Spinal cord (tissue), 10 donors: ENCODE results near the gene SMAD5. TPM values are rescaled to one million over a fixed set of nuclear protein-coding genes. Genes with fewer than 3 reads are reported as not detected.
A peak's percentile ranks its signal among the peaks of the same experiment; 100 is the strongest.

Source experiments
- DNase-seq, 6 donors: peaks; one replicate each; pipeline versions ENCODE4 v3.0.0 to v3.0.0-alpha.2; 2013 to 2015; ENCODE audit warnings: low spot score in 6 of 6, low read depth in 4 of 6
- H3K27ac ChIP-seq: one replicate; pipeline ENCODE4 v1.5.1; 2013; ENCODE audit warnings: low read depth, low read length, control low read depth
- H3K27me3 ChIP-seq: one replicate; pipeline ENCODE4 v1.6.1; 2013; ENCODE audit warnings: low read length; ENCODE audit not compliant: control insufficient read depth, insufficient read depth
- H3K36me3 ChIP-seq: one replicate; pipeline ENCODE4 v1.6.1; 2013; ENCODE audit warnings: low read length; ENCODE audit not compliant: control insufficient read depth, insufficient read depth
- H3K4me1 ChIP-seq: one replicate; pipeline ENCODE4 v1.6.1; 2013; ENCODE audit warnings: low read length; ENCODE audit not compliant: control insufficient read depth, insufficient read depth
- H3K4me3 ChIP-seq: one replicate; pipeline ENCODE4 v1.5.1; 2013; ENCODE audit warnings: low read depth, low read length, control low read depth
- H3K9me3 ChIP-seq: one replicate; pipeline ENCODE4 v1.6.1; 2013; ENCODE audit warnings: low read length; ENCODE audit not compliant: control insufficient read depth, insufficient read depth
- WGBS: methylation state at CpG from one replicate; pipeline ENCODE4 v1.1.5; 2013; ENCODE audit warnings: missing lambda C conversion rate; ENCODE audit not compliant: insufficient coverage; 5-methylcytosine and 5-hydroxymethylcytosine counted together
- long read RNA-seq, 4 donors: transcript quantifications; one replicate each; lab custom pipeline, GENCODE V29; 2026
- polyA plus RNA-seq, 2 donors: library from polyadenylated mRNA; unstranded; fragments of 120-200 nt; gene quantifications; one replicate each; pipeline ENCODE4 v1.2.1, GENCODE V29; 2013; ENCODE audit not compliant: insufficient read length in 2 of 2
- total RNA-seq, 2 donors: library from RNA; depleted of rRNA in 1 of 2; stranded (reverse); fragments of 120-200 nt in 1 of 2; fragments of >200 nt in 1 of 2; gene quantifications; one replicate each; pipeline versions ENCODE4 v1.2.3 to v1.2.4, GENCODE V29; 2013 to 2014
- donor health status: healthy.

Gene SMAD5
- total RNA-seq (10 to 100 TPM; 74.6 to 89.0 TPM), polyA plus RNA-seq (10 to 100 TPM; 30.5 to 45.4 TPM)
- long read RNA-seq, donor 1, full-length matches to known transcripts = 9 of 15 reads
- long read RNA-seq, donor 1, partial matches to known transcripts = 6 of 15 reads
- long read RNA-seq, donor 1, other reads (novel, unspliced or antisense) = 0 of 15 reads
- long read RNA-seq, donor 2, partial matches to known transcripts = 0 of 1 reads
- long read RNA-seq, donor 2, other reads (novel, unspliced or antisense) = 0 of 1 reads
- long read RNA-seq, donor 3, full-length matches to known transcripts = 6 of 12 reads
- long read RNA-seq, donor 3, partial matches to known transcripts = 6 of 12 reads
- long read RNA-seq, donor 3, other reads (novel, unspliced or antisense) = 0 of 12 reads
- long read RNA-seq, donor 4, full-length matches to known transcripts = 9 of 27 reads
- long read RNA-seq, donor 4, partial matches to known transcripts = 13 of 27 reads
- long read RNA-seq, donor 4, other reads (novel, unspliced or antisense) = 5 of 27 reads

DNA sequence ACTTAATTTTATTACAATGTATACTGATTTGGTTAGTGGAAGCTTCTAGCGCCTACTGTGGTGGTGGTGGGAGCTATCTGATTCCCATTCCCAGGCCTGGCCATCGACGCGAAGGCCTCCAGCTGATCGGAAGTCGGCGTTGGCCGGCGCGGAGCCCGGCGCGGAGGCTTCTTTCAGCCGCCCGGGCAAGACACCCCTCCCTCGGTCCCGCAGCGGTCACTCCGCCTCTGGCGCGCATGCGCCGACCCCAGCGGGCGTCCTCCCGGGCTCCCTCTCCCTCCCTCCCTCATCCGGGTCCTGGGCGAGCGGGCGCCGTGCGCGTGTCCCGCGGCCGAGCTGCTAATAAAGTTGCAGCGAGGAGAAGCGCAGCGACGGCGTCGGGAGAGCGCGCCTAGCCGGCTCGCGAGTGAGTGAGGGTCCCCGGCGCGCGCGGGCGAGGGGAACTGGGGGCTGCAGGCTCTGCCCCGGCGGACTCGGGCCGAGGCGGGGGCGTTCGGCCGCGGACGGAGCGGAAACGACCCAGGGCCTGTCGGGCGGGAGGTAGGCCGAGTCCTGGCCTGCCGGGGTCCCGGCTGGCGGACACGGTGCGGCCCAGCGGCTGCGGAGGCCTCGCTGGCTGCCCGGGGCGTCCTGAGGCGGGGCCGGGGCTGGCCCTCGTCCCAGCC lies at the start of gene SMAD5:
SMAD5 (plus strand) TSS at position 289 of the 665 bp plus-strand sequence. CDS start 20,916 bp downstream, outside the sequence.
- Histone ChIP-seq H3K27ac (peak within 1 kb of the TSS; percentile 88), H3K9me3 (no peaks in the 10 kb centered on the region), H3K4me1 (peaks cover 7% of the 10 kb centered on the region), H3K36me3 (no peaks in the 10 kb centered on the region), H3K4me3 (peak within 1 kb of the TSS; percentile 70), H3K27me3 (no peaks in the 10 kb centered on the region)
- WGBS = under 1% methylated on average over 80 of the region's 81 CpGs
- peak; percentile 90 to 98 (median 95) for DNase-seq

DNA sequence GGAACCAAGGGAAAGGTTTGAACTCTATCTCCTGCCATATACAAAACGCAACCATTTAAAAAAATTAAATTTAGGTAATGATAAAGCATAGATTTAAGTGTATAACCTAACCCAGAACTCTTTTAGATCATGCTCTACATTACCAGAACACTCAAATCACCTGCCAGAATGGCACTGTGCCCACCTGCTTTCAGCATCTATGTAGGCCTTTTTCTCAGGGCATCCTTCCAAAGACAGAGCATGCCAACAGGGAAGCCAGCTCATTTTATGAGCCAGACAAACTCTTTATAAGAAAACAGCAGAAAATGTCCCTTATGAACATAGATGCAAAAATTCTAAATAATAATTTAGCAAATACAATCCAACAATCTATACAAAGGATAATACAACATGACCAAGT lies 47.9 kb upstream of the SMAD5 start:
- Histone ChIP-seq H3K27me3 (peaks cover 9% of the 10 kb centered on the region), H3K4me1 (peaks cover 15% of the 10 kb centered on the region), H3K36me3 (no peaks in the 10 kb centered on the region), H3K9me3 (no peaks in the 10 kb centered on the region), H3K4me3 (no peak overlapping the region), H3K27ac (no peak overlapping the region)
- WGBS = no CpG with 5 or more reads among the region's 1 CpG
- DNase-seq = peak in 4 of 6 donors; percentile 52 to 94 (median 72)

DNA sequence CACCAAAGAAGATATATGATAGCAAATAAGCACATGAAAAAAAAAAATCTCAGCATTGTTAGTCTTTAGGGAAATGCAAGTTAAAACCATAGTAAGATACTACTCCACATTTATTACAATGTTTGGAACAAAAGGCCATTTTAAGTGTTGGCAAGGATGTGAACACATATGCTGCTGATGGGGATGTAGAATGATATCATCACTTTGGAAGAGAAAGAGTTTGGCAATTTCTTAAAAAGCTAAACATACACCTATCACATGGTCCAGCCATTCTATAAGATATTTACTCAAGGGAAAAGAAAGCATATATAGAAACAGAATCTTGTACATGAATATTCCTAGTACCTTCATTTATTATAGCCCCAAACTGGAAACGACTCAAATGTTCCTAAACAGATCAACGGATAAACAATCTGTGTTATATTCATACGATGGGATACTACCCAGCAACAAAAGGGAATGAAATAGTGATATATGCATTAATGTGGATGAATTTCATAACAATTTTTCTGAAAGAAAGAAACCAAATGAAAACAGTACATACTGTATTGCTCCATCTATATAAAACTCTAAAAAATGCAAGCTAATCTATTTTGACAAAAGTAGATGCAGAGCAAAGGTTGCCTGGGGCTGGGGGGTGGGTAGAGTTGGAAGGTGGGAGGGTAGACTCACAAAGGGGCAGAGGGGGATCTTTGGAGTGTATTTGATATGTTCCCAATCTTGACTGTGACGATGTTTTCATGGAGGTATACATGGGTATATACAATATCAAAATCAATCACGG lies 45.7 kb upstream of the SMAD5 start:
- peaks cover 17% of the 10 kb centered on the region for H3K4me1 ChIP-seq
- H3K27me3 ChIP-seq = no peaks in the 10 kb centered on the region
- no CpG with 5 or more reads among the region's 5 CpGs for WGBS
- H3K27ac ChIP-seq = no peak overlapping the region
- H3K9me3 ChIP-seq = no peaks in the 10 kb centered on the region
- peak in 1 of 6 donors; percentile 69 for DNase-seq
- no peak overlapping the region for H3K4me3 ChIP-seq
- no peaks in the 10 kb centered on the region for H3K36me3 ChIP-seq

DNA sequence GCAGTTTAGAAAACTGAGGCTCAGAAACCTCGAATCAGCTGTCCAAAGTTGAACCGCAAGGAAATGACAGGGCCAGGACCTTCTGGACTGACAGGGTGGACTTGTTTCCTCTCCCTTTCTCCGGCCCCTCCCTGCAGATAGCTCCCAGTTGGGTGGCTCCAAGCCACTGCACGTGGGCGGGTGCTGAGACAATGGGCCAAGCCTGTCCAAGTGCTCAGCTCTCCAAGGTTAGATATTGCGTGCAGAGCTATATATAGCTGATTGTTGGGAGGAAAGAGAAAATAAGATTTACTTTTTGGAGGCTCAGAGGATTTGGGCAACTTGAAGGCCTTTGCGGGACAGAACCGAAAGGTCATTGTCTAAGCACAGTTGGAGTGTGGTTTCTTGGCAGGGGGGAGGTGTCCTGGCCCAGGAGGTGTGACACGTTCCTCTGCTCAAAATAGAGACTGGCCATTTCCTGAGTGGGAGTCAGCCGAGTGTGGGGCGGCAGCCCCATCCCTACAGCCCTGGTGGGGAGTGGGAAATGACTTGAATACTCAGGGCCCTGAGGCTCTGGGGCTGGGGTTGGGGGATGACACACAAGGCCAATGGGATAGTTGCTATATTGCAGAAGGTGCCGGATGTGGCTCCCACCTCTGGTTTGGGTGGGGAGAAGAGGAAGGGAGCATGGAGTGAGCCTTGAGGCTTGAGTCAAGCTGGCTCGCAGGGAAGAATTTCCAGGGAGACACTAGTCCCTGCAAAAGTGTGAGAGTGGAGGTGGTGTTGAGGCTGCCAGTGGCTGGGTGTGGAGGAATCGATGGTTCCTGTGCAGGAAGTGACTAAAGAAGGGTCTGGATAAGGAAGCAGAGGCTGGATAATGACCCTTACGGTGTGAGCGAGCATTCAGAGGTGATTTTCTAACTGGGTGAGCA lies 44.4 kb upstream of the SMAD5 start:
- DNase-seq = no peak
- 84% methylated on average over 11 of the region's 16 CpGs for WGBS
- Histone ChIP-seq H3K9me3 (no peaks in the 10 kb centered on the region), H3K4me3 (no peak overlapping the region), H3K27me3 (no peaks in the 10 kb centered on the region), H3K4me1 (peaks cover 14% of the 10 kb centered on the region), H3K36me3 (no peaks in the 10 kb centered on the region), H3K27ac (no peak overlapping the region)

DNA sequence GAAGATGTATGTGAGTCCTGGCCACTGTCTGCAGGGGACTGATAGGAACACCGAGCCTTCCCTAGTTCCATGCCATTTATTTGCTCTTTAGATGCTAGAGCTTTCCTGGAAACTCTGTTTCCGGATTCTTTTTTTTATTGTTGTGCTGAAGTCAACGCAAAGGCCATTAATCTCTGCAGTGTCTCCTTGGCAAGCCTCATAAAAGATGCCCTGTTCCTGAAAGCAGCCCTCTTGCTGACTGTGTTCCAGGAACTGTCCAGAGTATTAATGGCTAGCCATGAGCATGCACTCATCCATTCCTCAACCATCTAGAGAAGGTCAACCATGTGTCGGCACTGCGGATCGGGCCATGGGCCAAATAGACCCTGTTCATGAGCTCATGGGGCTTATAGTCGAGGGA lies 42.9 kb upstream of the SMAD5 start:
- Histone ChIP-seq H3K27me3 (no peaks in the 10 kb centered on the region), H3K4me3 (no peak overlapping the region), H3K27ac (no peak overlapping the region), H3K36me3 (no peaks in the 10 kb centered on the region), H3K9me3 (no peaks in the 10 kb centered on the region), H3K4me1 (peaks cover 14% of the 10 kb centered on the region)
- DNase-seq = peak in 3 of 6 donors; percentile 51 to 79 (median 66)
- 23% methylated on average over 4 of the region's 7 CpGs for WGBS

DNA sequence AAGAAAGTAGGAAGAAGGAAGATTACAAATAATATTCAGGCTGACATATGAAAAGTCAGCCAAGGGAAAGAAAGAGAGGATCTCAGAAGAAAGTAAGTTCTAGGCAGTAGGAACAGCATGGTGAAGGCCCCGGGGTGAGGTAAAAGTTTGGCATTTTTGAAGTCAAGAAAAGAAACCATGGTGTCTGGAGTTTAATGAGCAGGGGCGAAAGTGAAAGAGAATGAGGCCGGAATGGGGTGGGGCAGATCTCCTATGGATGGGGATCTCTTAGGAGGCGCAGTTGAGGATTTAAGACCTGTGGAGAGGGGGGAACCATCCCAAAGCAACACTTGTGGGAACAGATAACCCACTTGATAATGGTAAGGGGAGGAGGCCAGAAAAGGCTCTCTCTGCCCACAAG lies 42.3 kb upstream of the SMAD5 start:
- H3K27ac ChIP-seq = no peak overlapping the region
- H3K4me1 ChIP-seq = peaks cover 14% of the 10 kb centered on the region
- H3K9me3 ChIP-seq = no peaks in the 10 kb centered on the region
- no peaks in the 10 kb centered on the region for H3K27me3 ChIP-seq
- H3K36me3 ChIP-seq = no peaks in the 10 kb centered on the region
- no peak overlapping the region for H3K4me3 ChIP-seq
- DNase-seq = no peak
- WGBS = 96% methylated on average over 4 of the region's 4 CpGs

DNA sequence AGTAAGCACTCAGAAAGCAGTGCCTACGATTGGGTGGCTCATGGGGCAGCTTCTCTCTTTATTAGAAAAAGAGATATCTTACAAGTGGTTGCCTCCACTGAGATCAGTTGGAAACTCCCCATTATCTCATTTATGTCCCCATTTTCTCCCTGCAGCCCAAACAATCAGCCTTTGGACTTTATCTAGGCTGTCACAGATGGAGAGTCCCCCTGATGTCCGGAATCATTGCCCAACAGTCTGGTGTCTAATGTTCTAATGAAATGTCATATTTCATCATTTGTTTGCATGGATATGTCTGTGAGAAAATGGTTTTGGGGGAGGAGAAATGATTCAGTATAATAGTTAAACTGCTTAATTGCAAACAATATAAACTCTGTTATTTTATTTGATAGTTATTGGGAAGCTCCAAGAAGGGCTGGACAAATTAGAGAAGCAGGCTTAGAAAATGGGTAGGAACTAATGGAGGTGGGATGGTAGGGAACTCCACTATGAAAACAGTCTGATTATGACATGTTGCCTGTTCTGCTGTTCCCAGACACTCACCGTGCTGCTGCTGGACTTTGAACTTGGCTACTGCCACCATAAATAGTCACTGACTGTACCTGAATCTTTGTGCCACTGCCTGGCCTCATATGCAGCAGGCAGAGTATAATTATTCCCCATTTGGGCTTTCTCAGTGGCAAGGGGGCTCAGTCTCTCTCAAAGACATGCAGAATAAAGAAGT lies 38.3 kb upstream of the SMAD5 start:
- WGBS = 50% methylated on average over 1 of the region's 3 CpGs
- DNase-seq = no peak

DNA sequence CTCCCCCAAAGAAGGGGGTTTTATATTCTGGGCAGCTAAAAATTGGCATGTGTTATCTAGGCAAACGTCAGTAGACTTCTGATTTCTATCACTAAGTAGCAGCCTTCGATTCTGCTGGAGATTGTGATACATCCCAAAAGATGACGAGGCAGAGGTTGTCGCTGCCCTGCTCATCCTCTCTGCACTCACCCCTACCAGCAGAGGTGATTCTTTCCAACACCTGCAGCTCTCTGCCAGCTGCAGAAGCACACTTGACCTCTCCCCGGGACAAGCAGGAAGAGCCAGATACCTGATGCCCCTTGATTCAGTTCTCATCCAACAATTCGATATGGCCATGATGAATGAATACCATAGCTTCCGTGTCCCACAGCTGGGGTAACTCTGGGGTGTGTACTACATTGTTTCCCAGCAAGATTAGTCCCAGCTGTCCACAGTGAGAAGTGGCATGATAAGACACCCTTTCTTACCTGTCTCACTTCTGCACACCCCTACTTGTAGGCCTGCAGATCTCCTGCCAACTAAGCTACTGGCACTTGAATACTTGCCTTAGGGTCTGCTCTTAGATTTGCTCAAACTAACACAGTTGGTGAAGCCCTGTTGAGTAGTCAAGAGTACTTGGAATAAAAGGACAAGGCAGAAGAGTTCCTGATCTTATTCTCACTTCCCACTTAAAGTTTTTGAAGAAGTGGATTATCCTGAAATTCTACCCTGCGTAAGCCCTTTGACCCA lies 37.6 kb upstream of the SMAD5 start:
- H3K4me3 ChIP-seq = no peak overlapping the region
- H3K9me3 ChIP-seq = no peaks in the 10 kb centered on the region
- H3K36me3 ChIP-seq = no peaks in the 10 kb centered on the region
- DNase-seq = no peak
- H3K27ac ChIP-seq = no peak overlapping the region
- H3K27me3 ChIP-seq = no peaks in the 10 kb centered on the region
- H3K4me1 ChIP-seq = peaks cover 4% of the 10 kb centered on the region
- 90% methylated on average over 7 of the region's 8 CpGs for WGBS

More for the DNA sequence above, 38.3 kb upstream of the SMAD5 start:
- Histone ChIP-seq H3K36me3 (no peaks in the 10 kb centered on the region), H3K27me3 (no peaks in the 10 kb centered on the region), H3K9me3 (no peaks in the 10 kb centered on the region), H3K4me3 (no peak overlapping the region), H3K4me1 (peaks cover 8% of the 10 kb centered on the region), H3K27ac (no peak overlapping the region)
